Stimulated activated CD8-positive, alpha-beta memory T cell treated with anti-CD3 and anti-CD28 coated beads, Interleukin-4, amount 100 ng/mL, for 48 hours (primary cell): ENCODE measurements around the gene RABGAP1L.
A peak's percentile ranks its signal among the peaks of the same experiment; 100 is the strongest.

Experiments used
- DNase-seq: peaks from one replicate; pipeline ENCODE4 v3.0.0-alpha.2; 2020

The RABGAP1L gene

DNA sequence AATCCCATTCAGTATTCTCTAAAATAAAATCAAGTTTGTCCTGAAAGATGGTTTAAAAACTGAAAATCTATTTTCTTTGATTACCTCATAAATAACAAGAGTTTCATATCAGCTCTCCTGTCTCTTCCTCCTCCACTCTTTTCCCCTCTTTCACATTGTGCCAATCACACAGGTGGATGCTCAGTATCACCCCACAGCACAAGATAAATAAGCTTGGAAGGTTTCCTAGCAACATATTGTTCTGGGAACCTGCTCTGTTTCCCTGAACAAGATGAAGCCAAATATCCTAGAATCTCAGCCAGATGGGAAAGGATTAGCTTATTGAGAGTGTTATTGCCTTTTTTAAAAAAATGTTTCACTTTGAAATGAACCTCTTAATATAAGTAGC lies 794.7 kb downstream of the RABGAP1L start:
- no peak for DNase-seq

DNA sequence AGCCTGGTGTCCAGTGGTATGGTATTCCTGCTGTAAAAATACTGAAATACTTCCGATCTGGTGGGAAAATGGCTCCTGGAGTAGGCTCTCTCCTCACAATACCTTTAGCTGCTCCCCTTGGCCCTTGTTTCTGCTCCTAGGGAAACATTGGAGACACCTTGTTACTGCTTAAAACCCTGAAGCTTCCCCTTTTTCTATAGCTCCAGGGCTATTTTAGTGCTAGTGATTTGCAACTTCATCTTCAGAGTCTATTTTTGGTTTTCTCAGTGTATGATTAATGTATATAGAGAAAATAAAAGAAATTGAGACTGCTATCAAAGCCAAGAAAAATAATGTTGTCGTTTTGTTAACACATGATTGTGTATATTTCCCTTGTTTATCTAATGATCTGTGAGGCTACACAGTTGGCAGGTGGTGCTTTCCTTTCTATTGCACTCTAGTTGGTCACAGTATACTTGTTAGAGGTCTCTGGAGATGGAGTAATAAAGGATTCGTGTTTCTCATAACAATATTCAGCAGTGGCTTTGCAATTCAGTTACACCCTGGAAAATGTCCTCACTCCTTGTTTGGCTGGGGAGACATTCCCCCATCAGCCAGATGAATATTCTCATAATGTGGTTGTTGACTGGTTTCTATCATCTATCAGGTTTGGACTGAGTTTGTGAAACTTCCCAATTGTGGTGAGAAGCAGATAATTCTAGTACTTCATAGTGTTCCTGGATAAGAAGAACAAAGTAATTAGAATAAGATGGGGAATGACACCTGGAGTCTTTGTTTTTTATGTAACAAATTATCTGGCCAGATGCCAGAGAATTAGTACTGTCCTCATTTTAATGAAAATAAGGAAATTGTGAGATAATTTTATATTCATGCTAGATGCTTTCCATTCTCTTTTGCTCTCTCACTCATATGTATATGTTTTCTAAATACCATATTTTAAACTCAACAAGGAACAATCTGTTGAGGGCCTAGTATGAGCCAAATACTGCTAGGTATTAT lies 795.6 kb downstream of the RABGAP1L start:
- no peak for DNase-seq

DNA sequence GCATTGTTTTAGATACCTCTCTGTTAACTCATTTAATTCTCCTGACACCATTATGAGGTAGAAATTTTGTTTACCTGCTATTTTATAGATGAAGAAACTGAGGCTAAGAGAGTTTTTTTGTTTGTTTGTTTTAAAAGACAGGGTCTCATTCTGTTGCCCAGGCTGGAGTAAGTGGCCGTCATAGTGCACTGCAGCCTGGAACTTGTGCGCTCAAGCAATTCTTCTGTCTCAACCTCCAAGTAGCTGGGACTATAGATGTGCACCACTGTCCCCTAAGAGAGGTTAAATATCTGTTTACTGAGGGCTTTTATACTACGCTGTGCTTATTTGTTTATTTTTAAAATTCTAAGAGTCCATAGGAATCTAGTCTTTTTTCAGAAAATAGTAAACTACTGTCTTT lies 796.8 kb downstream of the RABGAP1L start:
- DNase-seq = no peak

DNA sequence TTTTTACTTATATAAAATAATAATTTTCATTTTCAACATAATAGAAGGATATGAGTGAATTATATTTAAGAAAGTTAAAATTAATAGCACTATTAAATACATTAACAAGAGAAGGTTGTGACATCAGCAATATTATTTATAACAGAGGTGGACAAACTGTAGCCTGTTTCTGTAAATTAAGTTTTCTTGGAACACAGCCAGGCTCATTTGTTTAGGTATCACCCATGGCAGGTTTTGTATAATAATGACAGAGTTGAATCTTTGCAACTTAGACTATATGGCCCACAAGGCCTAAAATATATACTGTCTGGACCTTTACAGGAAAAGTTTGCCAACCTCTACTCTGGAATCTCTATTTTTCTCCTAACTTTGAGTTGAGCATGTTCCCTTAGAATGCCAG lies 797.7 kb downstream of the RABGAP1L start:
- no peak for DNase-seq

DNA sequence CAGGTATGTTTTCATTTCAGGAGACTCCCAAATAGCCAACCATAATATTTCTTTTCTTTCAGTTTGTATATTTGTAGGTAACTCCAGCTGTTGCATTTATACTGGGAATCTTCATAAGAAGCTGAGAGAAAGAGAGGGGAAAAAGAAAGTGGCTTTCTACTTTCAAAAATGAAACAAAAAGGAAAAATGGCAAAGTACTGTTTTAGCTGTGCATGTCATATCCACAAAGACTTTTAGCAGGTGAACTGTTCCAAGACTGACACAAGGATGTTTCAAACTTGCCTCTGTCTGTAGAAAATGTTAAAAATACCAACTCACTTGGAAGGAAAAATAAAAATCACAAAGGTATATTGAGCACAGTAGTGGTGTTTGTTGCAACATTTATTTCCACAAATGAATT lies 798.5 kb downstream of the RABGAP1L start:
- DNase-seq = no peak

DNA sequence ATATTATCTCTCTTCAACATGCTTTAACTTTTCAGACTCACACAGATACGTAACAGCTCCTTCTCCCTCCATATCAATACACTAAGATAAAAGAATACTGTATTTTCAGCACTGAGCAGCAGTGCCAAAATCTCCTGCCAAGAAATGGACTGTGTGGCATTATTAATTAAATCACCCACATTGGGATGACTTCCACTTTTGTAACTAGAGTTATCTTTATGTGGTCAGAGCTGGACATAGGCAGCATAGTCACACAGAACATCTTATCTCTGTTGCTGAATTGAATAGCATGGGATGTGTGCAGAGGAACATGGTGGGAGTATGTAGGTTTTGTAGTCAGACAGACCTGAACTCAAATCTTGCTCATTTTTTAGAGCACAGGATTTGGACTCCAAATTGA lies 799.1 kb downstream of the RABGAP1L start:
- DNase-seq = no peak

DNA sequence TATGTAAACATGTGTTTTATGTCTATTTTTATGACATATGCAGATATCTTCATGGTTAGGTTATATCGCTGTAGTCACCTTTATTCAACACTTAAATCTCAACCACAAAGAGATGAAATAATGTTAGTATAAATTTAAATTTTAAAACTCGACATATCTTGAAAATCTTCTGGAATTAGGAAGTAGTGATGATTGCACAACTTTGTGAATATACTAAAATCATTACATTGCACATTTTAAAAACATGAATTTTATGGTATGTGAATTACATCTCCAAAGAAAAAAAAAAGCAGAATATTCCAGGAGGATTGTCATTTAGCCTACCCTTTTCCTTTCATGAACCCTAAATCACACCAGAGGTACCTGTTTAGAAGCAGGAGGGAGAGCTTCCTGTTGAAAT lies 801.0 kb downstream of the RABGAP1L start:
- DNase-seq = no peak

DNA sequence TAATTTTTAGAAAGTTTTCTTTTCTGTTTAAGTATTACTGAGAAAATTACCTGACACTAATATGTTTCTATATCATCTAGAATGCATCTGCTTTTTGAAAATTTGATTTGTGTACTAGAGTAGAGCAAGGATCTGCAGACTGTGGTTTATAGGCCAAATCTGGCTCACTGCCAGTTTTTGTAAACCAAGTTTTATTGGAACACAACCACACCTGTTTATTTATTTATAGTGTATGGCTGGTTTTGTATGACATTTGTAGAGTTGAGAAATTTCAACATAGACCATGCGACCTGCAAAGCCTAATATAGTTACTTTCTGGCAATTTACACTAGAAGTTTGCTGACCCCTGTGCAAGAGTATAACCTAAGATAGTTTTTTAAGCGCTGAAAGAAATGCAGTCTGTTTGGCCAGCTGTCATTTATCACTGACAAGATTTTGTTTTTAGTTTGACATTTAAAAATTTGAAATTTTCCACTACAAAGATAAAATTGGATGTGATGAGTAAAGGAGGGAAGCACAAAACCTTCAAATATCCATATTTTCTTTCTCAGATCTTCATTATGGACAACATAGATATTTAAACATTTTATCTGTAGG lies 804.3 kb downstream of the RABGAP1L start:
- no peak for DNase-seq

DNA sequence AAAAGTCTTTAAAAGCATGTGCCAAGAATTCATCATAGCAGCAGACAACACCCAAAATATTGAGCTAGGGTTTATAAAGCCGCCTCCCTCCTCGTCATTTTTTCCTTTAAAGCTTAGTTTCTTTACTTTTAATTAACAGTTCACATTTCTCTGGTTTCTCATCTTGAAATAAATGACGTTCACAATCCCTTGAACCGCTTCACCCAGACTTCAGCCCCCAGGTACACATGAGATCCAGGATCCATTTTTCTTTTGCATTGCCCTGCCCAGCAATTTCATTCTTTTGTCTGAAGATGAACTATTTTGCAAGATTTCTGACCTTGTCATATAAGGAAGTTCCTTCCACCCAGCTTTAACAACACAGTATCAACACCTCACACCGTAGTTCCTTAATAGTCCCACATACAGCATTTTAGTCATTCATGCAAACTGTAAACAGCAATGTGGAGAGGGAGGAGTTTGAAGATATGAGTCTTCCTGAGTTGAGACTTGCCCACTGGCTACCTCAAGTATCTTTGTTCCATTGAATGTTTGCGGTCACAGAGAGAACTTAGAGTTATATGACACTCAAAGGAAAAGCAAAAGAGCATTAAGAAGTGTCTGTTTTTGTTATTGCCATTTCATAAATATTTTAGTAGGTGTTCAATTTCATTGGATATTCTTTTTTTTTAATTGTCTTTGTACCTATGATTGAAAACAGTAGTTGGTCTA lies 805.1 kb downstream of the RABGAP1L start:
- DNase-seq = no peak

DNA sequence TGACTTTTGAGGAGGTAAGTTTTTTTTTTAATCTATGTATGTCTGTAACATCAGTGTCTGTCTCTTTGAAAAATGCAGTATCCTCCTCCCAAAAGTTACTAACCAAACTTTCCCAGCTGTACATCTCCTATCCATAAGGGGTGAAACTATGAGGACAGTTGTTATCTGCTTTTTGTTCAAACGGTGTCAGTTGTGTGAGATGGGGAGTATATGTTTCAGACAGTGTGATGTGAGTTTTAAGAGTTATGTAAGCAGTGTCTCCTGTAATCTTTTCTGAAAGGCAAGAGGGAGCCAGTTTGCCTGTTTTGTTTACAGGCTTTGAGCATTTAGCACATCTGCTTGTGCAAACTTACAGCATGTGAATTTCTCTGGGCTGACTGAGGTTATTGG lies 805.6 kb downstream of the RABGAP1L start:
- DNase-seq = no peak

DNA sequence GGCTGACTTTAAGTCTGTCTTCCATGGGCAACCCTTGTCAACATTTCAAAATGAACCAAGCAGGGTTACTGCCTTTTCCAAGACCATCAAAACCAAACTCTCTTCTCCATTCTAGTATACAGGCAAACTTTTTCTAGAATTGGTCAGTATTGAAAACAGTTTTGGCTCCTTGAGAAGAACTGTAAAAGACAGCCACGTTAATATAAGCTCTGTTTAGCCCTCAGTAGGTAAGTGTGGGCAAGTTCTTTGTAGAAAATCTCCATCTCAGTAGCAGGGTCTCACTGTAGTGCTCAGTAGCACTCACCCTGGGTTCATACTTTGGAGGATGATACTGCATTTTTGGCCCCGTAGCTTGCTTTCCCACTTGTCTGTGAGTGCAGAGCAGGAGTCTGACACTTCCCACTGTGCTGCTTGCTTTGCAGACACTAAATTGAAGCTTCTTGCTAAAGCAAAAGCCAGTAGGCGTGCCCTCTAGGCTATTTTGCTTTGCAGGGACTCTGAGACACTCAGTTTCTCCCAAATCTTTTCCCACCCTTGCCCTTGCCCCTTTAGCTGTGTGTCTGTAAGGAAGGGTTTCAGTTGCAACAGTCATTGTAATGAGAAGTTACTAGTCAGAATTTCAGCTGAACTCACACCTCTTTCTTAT lies 806.2 kb downstream of the RABGAP1L start:
- DNase-seq = no peak

DNA sequence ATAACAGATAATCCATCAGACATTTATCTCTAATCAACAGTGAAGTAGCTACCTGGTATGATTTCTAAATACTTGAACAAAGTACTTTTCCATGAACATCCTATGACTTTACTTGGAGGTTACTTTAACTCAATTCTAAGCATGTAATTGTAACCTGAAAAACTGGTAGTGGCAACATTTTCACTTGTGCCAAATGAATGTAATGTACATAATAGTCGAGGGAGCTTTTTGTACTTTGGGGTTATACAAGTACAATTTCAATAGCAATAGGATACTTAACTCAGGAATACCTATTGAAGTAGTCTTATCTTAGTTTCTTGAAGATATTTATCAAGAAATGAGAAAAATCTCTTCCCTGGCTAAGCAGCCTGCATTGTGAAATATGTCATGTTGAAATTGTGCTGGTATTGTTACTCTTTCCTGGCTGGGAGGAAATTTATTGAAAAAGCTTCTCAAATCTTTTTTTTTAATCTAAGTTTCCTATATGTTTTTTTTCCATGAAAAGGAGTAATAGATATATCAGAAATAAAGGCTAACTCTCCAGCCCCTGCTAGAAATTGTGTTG lies 806.8 kb downstream of the RABGAP1L start:
- DNase-seq = no peak

DNA sequence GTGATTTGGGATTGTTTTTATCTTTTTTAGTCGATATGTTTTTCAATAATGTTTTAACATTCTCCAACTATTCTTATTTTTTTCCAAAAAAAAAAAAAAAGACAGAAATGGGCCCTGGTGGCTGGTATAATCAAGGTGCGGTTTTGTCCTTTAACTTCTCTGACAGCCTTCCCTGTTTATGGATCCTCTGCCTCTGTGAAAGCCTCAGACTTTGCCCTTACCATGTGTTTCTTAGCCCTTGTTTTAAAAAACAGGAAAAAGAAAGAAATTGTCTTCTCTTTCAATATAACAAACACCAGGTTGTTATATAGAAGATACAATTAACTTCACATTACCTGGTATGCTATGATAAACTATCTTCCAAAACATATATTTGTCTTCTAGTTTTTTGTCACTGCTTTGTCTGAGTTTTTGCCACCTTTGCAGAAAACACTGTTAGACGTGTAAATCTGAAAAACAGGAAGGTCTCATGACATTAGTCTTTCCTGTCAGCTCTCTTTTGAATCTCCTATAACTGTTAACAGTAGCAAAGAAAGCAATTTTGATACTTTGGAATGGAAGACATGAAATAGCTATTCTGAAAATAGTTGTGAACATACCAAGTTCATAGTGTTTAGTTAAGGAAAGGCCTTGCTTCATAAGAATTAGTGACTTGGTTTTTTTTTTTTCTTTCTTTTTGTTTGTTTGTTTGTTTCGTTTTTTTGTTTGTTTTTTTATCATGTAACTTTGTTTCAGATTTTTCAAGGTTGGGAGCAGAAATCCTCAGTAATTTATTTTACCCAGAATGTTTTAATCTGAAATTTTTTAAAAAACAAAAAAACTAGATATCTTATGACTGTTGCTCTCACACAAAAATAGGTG lies 808.8 kb downstream of the RABGAP1L start:
- no peak for DNase-seq

DNA sequence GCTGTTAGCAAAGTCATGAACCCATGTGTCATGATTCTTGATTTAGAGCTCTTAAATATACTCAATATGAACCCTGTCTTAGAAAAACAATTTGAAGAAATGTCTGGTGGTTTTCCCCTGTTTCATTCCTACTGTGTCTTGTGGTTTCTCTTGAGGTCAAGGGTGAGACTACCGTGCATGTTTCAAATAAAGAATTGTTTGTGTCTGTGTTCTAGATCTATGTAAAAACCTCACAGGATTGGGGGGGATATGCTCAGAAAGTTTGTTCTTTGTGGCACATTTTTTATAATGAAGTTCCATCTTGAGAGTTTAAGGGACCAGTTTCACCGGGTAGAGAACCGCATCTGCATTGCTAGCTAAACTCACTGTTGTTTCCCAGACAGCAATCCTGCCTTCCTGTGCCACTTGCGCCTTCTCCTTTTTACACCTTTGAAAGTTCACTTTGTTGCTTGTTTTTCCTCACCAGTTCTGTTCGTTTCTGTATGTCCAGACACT lies 809.5 kb downstream of the RABGAP1L start:
- DNase-seq = peak; percentile 36

DNA sequence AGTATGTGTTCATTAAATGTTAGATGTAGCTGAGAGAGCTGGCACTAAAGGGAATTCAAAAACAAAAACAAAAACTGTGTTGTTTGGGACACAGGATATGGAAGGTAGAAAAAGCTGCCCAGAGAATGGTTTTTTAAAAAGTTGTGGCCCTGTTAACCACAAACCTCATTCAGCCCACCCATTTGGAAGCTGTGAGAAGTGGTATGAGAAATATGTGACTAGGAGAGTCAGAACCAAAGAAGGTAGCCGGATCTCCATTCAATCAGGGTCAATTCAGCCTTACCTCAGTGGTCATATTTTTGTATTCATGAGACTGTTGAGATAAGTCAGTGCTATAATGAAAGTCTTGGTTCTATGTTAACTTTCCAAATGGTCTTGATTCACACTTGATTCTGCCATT lies 810.7 kb downstream of the RABGAP1L start:
- no peak for DNase-seq

DNA sequence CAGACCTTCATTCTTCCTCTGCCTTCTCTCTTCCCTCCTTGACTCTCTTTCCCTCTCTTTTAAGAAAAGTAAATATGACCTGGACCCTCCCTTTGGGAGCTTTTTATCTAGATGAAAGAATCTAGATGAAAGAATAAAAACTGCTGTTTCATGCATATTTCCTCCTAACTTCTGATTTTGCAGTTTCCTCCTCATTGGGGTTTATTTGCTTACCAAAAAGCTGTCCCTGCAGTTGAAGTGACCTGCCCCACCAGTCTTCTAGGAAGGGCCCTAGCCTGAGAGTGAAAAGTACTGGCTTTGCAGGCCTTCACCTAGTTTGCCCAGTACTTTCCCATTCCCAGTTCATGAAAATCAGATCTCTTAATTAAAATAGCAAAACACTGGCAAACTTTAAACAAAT lies 812.1 kb downstream of the RABGAP1L start:
- DNase-seq = no peak

DNA sequence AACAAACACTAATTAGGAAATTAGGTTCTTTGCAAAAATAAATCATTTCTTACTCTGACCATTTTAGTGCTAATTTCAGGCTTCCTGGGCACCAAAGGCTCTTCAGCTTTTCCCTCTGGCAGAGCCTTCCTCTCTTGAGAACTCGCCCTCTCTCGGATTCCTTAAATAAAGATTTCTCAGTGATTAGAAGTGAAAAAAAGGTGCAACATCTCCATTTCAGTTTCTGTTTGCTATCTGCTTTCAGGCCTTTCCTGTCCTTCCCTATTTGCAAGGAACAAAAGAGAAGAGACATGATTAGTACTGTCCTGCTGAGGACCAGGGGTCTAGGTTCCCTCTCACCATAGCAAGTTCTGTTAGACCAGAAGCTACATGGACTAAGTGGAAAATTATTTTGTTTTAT lies 812.6 kb downstream of the RABGAP1L start:
- DNase-seq = no peak

DNA sequence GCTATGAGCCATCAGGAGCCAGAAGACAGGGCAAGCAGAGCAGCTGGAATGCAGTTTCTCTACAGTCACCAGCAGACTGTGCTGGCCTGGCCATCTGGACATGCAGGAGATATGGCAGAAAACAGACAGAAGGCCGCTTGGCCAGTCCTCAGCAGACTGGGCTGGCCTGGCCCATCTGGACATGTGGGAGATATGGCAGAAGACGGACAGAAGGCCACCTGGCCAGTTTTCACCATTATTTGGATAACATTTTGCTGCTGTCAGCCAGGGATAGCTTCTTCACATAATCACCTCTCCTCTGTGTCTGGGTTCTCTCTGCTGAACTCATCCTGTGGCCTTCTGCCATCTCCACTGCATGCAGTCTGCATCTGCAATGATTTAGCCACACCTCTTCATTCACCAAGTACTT lies 815.4 kb downstream of the RABGAP1L start:
- no peak for DNase-seq

DNA sequence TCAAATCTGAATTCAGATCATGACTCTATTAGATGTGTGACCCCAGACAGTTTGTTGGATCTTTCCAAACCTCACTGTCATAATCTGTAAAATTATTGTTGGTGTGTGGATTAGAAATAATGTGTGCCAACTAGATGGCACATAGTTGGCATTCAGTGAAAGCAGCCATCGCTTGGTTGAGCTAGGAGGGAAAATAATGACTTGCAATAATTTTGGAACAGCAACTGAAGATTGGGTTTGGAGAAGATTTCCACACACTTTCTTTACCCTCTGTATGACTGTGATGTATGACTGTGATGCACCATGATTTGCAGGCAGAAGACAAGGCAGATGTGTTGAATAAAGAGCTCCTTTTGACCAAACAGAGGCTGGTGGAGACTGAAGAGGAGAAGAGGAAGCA lies 816.4 kb downstream of the RABGAP1L start:
- DNase-seq = no peak

DNA sequence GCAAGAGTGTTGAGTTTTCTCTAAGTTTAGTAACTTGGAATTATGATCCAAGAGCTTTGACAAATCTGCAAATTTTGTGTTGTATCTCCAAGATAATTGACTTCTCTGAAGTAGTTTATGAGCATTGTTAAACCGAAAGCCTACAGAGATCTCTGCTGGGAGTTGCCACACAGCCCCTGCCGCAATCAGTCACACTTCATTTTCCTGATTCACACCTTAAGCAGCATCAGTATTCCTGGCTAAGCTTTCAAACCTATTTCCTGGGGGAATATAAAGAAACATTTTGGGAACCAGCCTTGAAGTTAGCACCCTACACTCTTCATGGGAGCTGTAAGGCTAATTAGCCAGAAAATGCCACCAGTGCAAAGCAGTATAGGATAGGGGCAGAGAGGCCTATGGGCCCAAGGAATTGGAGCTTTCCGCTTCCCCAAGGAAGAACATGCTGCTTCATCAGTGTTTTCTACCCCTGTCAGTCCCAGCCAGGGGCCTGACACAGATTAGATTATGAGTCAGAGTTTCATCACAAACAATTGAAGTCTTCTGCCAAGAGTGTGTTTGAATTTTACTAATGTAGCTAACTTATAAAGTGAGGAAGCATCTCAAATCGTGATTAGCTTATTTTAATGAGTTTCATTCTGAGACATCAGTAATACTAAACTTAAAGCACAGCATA lies 817.3 kb downstream of the RABGAP1L start:
- DNase-seq = no peak
